Measurements from ENCODE around the gene WRAP73. TPM values are rescaled to one million over a fixed set of nuclear protein-coding genes. Genes with fewer than 3 reads are reported as not detected.

The WRAP73 gene
- total RNA-seq, 1 donor from 2014 or later, result 15.5 TPM

GRCh38 chr1:3691421-3692204, 41.7 kb upstream of the WRAP73 start:
- no peak overlapping the region for H3K4me3 Mint-ChIP-seq (ENCODE audit: unreplicated experiment)
- H3K4me1 Mint-ChIP-seq (ENCODE audit: low read depth), result peaks cover 3% of the 10 kb centered on the region
- peaks cover 13% of the 10 kb centered on the region for H3K27me3 Mint-ChIP-seq (ENCODE audit: low read depth)
- no peaks in the 10 kb centered on the region for H3K9me3 Mint-ChIP-seq (ENCODE audit: low read depth)
- no peak overlapping the region for H3K27ac Mint-ChIP-seq (ENCODE audit: unreplicated experiment)
- no peaks in the 10 kb centered on the region for H3K36me3 Mint-ChIP-seq (ENCODE audit: low read depth)
- no peak for DNase-seq (ENCODE audit: low spot score)
- TF ChIP-seq CTCF (IDR thresholded peaks at IDR 0.05), result no peak

DNA sequence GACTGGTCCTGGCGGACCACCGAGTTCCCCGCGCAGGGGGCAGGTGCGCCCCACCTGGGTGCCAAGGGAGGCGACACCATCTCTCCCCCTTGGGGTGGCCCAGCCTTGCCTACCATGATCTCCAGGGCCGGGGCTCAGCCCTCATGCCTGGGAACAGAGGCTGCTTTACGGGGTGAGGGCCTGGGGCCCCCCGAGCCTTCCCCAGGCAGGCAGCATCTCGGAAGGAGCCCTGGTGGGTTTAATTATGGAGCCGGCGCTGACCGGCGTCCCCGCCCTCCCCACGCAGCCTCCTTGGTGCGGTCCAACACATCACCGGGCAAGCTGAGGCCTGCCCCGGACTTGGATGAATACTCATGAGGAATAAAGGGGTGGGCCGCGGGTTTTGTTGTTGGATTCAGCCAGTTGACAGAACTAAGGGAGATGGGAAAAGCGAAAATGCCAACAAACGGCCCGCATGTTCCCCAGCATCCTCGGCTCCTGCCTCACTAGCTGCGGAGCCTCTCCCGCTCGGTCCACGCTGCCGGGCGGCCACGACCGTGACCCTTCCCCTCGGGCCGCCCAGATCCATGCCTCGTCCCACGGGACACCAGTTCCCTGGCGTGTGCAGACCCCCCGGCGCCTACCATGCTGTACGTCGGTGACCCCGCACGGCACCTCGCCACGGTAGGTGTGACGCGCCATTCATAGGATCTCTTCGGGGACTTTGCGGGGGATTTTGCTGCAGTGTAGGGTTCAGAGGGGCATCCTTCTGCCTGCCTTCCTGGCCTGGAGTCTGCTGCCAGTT, 40.6 kb upstream of the WRAP73 start:
- Mint-ChIP-seq H3K4me3 (ENCODE audit: unreplicated experiment) (no peak overlapping the region), H3K27me3 (ENCODE audit: low read depth) (peaks cover 4% of the 10 kb centered on the region), H3K27ac (ENCODE audit: unreplicated experiment) (no peak overlapping the region), H3K9me3 (ENCODE audit: low read depth) (no peaks in the 10 kb centered on the region), H3K4me1 (ENCODE audit: low read depth) (no peaks in the 10 kb centered on the region), H3K36me3 (ENCODE audit: low read depth) (no peaks in the 10 kb centered on the region)
- TF ChIP-seq CTCF (IDR thresholded peaks at IDR 0.05), result no peak
- DNase-seq (ENCODE audit: low spot score), result no peak

- TF ChIP-seq CTCF (IDR thresholded peaks at IDR 0.05), result no peak
These were observed 39.3 kb upstream of the WRAP73 start for GRCh38 chr1:3689138-3689750.

GRCh38 chr1:3688356-3689137, 38.6 kb upstream of the WRAP73 start:
- Mint-ChIP-seq H3K27ac (ENCODE audit: unreplicated experiment) (no peak overlapping the region), H3K4me1 (ENCODE audit: low read depth) (no peaks in the 10 kb centered on the region), H3K4me3 (ENCODE audit: unreplicated experiment) (no peak overlapping the region), H3K9me3 (ENCODE audit: low read depth) (no peaks in the 10 kb centered on the region), H3K27me3 (ENCODE audit: low read depth) (peaks cover 5% of the 10 kb centered on the region), H3K36me3 (ENCODE audit: low read depth) (no peaks in the 10 kb centered on the region)
- no peak for TF ChIP-seq CTCF (IDR thresholded peaks at IDR 0.05)
- no peak for DNase-seq (ENCODE audit: low spot score)

More at GRCh38 chr1:3689138-3689750, 39.3 kb upstream of the WRAP73 start:
- no peak for DNase-seq (ENCODE audit: low spot score)
- H3K4me1 Mint-ChIP-seq (ENCODE audit: low read depth), result no peaks in the 10 kb centered on the region
- no peaks in the 10 kb centered on the region for H3K9me3 Mint-ChIP-seq (ENCODE audit: low read depth)
- no peaks in the 10 kb centered on the region for H3K36me3 Mint-ChIP-seq (ENCODE audit: low read depth)
- H3K27ac Mint-ChIP-seq (ENCODE audit: unreplicated experiment), result no peak overlapping the region
- H3K27me3 Mint-ChIP-seq (ENCODE audit: low read depth), result peaks cover 4% of the 10 kb centered on the region
- H3K4me3 Mint-ChIP-seq (ENCODE audit: unreplicated experiment), result no peak overlapping the region
